ENCODE measurements around the gene KCNK15. TPM values are rescaled to one million over a fixed set of nuclear protein-coding genes. Genes with fewer than 3 reads are reported as not detected.

Gene KCNK15
- polyA plus RNA-seq, 1 donor (not counting 4 experiments of a cell fraction or from before 2014, with no cell fraction given) = not detected

DNA sequence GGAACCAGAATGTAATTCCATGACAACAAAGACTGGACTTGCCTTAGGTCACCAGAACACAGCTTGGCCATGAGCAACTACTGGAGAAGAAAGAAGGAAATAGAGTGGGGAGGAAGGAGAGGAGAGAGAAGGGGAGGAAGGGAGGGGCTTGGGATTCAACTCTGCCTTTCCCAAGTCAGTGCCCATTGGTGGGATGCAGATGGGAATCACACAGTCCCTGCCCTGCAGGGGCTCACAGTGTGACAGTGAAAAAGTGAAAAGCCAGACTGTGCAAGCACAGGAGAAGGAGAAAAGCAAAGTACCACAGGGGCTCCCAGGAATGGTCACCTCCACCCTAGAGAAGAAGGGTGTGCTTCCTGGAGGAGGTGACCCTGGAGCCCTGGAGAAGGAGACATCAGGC, 50.6 kb downstream of the KCNK15 start:
- Histone ChIP-seq H3K79me2 (ENCODE audit: control insufficient read depth, insufficient read depth, low read length) (no peaks in the 10 kb centered on the region), H2AFZ (ENCODE audit: control insufficient read depth, low read length) (no peak overlapping the region), H3K4me2 (ENCODE audit: control insufficient read depth, extremely low read depth, insufficient read depth, low read depth, low read length) (no peak overlapping the region), H4K20me1 (ENCODE audit: control insufficient read depth, extremely low read depth, insufficient read depth, low read length) (no peaks in the 10 kb centered on the region), H3K27ac (ENCODE audit: control insufficient read depth, insufficient read depth, low read length) (no peak overlapping the region), H3K36me3 (ENCODE audit: control insufficient read depth in 2 of 2, extremely low read depth in 1 of 2, insufficient read depth in 2 of 2, low read length in 2 of 2) (no peaks in the 10 kb centered on the region), H3K4me1 (ENCODE audit: control insufficient read depth, extremely low read depth, insufficient read depth, low read length) (no peaks in the 10 kb centered on the region), H3K27me3 (ENCODE audit: control insufficient read depth, extremely low read depth, insufficient read depth, low read length) (peaks cover 5% of the 10 kb centered on the region), H3K9me1 (ENCODE audit: control insufficient read depth, extremely low read depth, insufficient read depth, low read length) (no peaks in the 10 kb centered on the region), H3K9ac (ENCODE audit: control insufficient read depth, extremely low read depth, insufficient read depth, low read length) (no peak overlapping the region), H3K9me3 (ENCODE audit: control insufficient read depth, low read depth, low read length) (no peaks in the 10 kb centered on the region), H3K4me3 (ENCODE audit: control insufficient read depth in 2 of 3, extremely low read depth in 1 of 3, insufficient read depth in 2 of 3, low read depth in 1 of 3, low read length in 3 of 3) (no peak overlapping the region)
- no peak for TF ChIP-seq EZH2 (IDR thresholded peaks at IDR 0.05; ENCODE audit: low read length)
- TF ChIP-seq CTCF (optimal IDR thresholded peaks at IDR 0.05 in 1 of 3, IDR thresholded peaks at IDR 0.05 in 1 of 3, conservative IDR thresholded peaks at IDR 0.05 in 1 of 3; ENCODE audit: extremely low read depth in 1 of 3, insufficient read depth in 2 of 3, low read length in 3 of 3) = no peak
- FAIRE-seq (no peak), DNase-seq (ENCODE audit: low read depth, low spot score) (no peak)
- dilution Hi-C loops (cut with MboI; ENCODE audit: extremely low pct_ligation_motif_present, low sequenced_read_pairs) = no loop called here

DNA sequence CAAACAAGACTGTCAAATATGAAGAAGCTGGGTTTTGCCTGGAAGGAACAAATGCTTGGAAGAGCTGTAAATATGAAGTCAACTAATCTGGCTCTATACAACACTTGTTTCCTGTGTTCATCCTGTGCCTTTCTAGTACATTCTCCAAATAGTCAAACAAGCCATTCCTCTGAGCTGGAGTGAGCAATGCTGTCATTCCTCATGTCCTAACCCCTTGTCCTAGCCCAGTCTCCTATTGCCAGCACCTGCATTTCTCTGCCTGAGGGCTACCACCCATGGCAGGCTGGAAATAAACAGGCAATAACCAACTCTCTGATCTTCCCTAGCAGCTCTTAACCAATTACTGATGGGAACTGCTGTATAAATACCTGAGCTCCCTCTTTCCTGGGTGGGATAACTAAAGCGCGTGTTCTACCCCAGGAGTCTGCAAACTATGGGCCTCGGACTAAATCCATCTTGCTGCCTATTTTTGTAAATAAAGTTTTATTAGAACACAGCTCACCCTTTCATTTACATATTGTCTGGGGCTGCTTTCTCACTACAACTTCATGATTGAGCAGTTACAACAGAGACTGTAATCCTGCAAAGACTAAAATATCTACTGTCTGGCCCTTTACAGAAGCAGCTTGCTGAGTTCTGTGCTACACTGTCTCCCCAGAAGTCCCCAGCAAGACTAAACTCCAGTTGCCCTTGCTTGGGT, 51.2 kb downstream of the KCNK15 start:
- no peaks in the 10 kb centered on the region for H3K9me3 ChIP-seq (ENCODE audit: control insufficient read depth, low read depth, low read length)
- no peak overlapping the region for H2AFZ ChIP-seq (ENCODE audit: control insufficient read depth, low read length)
- no peaks in the 10 kb centered on the region for H3K4me1 ChIP-seq (ENCODE audit: control insufficient read depth, extremely low read depth, insufficient read depth, low read length)
- H3K27me3 ChIP-seq (ENCODE audit: control insufficient read depth, extremely low read depth, insufficient read depth, low read length) = peaks cover 5% of the 10 kb centered on the region
- no peak overlapping the region for H3K27ac ChIP-seq (ENCODE audit: control insufficient read depth, insufficient read depth, low read length)
- H3K9ac ChIP-seq (ENCODE audit: control insufficient read depth, extremely low read depth, insufficient read depth, low read length) = no peak overlapping the region
- no peaks in the 10 kb centered on the region for H3K9me1 ChIP-seq (ENCODE audit: control insufficient read depth, extremely low read depth, insufficient read depth, low read length)
- no peak for DNase-seq (ENCODE audit: low read depth, low spot score)
- dilution Hi-C loops (cut with MboI; ENCODE audit: extremely low pct_ligation_motif_present, low sequenced_read_pairs) = no loop called here
- H4K20me1 ChIP-seq (ENCODE audit: control insufficient read depth, extremely low read depth, insufficient read depth, low read length) = peaks cover 2% of the 10 kb centered on the region
- TF ChIP-seq CTCF (optimal IDR thresholded peaks at IDR 0.05 in 1 of 3, IDR thresholded peaks at IDR 0.05 in 1 of 3, conservative IDR thresholded peaks at IDR 0.05 in 1 of 3; ENCODE audit: extremely low read depth in 1 of 3, insufficient read depth in 2 of 3, low read length in 3 of 3) (no peak), EZH2 (IDR thresholded peaks at IDR 0.05; ENCODE audit: low read length) (no peak)
- H3K79me2 ChIP-seq (ENCODE audit: control insufficient read depth, insufficient read depth, low read length) = no peaks in the 10 kb centered on the region
- no peak for FAIRE-seq
- no peak overlapping the region for H3K4me3 ChIP-seq (ENCODE audit: control insufficient read depth in 2 of 3, extremely low read depth in 1 of 3, insufficient read depth in 2 of 3, low read depth in 1 of 3, low read length in 3 of 3)
- H3K36me3 ChIP-seq (ENCODE audit: control insufficient read depth in 2 of 2, extremely low read depth in 1 of 2, insufficient read depth in 2 of 2, low read length in 2 of 2) = no peaks in the 10 kb centered on the region
- H3K4me2 ChIP-seq (ENCODE audit: control insufficient read depth, extremely low read depth, insufficient read depth, low read depth, low read length) = no peak overlapping the region

All from keratinocyte (primary cell).